Fibroblast of gingiva (primary cell): ENCODE results near the gene SPRR1B.
"Not testable (repeated sequence)": the region's sequence is repeated elsewhere in the genome, so short reads cannot be mapped to it uniquely, and the experiment has no call there.

Experiments
- DNase-seq: peaks from one replicate; pipeline ENCODE4 v3.0.0-alpha.2; 2011; ENCODE audit warnings: low read depth

The SPRR1B gene, protein sequence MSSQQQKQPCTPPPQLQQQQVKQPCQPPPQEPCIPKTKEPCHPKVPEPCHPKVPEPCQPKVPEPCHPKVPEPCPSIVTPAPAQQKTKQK

DNA sequence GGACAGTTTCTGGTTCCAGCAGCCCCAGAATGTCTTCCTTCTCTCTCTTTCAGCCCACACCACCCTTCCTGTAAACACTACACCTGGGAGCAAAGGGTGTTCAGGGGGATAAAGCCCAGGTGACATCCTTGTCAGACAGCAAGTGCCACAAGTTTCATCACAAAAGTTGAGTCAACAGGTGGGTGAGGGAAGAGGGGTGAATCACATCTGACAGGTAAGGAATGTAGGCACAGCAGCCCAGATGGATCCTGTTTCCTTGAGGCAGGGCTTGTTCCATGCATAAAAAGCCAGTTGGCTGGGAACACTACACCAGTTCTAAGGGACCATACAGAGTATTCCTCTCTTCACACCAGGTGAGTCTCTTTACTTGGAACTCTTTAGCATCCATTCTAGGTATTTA is at the start of gene SPRR1B:
TSS of gene SPRR1B (plus strand) at position 309 of the 400 bp plus-strand sequence. CDS start 1,143 bp downstream, outside the sequence.
- no peak for DNase-seq

DNA sequence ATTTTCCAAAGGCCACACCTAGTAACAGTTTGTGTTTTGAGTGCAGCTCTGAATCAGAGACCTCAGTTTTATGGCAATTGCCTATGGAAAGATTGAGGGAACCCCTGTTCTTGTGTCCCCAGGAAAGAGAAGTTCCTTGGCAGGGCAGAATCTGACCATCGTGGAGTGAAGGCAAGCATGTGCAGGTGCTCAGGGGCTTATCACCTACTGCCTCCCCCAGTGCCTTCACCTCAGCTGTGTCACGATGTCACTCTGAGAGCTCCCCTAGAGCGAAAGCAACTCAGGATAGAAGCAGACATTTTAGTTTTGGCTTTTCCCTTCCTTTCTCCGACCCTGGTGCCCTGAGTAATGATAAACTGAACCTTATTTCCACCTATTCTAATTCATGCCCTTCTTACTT is 48.9 kb upstream of the SPRR1B start:
- no peak for DNase-seq

DNA sequence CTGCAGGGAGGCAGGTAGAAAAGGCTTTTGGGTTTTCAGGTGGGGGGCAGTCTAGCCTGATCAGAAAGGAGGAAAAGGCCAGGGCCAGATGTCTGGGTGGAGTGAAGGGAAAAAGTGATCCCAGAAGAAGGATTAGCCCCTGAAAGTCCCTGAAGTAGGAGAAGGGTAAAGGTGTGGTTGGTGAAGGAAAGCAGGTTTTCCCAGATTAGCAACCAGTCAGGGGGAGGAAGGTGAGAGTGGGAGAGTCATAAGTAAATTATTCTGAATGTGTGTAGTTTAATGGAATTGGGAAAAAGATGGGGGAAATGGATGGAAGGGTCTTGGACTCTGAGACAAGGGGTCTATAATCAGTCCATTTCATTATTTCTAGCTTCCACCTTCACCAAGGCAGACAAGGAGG is 47.8 kb upstream of the SPRR1B start:
- DNase-seq, result no peak

DNA sequence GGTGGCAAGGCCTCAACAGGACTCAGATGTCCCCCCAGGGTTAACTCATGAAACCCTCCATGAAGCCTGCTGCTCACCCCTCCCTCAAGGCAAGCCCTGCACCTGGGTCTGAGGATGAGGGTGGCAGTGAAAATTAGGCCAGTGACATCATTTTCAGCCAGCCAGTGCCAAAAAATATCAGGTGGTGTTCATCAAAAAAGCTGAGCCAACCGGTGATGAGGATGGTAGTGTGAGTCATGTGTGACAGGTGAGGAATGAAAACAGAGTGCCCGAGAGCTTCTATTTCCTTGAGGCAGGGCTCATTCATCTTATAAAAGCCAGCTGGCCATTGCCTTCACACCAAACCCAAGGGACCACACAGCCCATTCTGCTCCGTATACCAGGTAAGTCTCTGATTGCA is 47.3 kb upstream of the SPRR1B start, which contains the start of gene SPRR1A:
TSS of gene SPRR1A (plus strand) at position 339 of the 400 bp plus-strand sequence. CDS start 1,150 bp downstream, outside the sequence.
- DNase-seq, result no peak

DNA sequence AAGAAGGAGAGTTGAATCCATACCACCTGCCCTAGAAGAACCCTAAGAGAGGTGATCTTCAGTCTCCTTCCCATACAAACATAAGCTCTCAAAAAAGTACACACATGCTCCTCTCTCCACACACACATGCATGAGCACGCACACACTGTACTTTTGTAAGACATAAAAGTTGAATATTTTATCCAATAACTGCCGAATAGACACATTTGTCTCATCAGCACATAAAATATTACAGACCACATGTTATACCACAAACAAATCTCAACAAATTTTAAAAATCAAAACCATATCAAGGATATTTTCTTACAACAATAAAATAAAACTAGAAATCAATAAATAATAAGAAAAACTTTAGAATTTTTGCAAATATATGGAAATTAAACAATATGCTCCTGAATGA is 44.4 kb upstream of the SPRR1B start:
- DNase-seq, result no peak

DNA sequence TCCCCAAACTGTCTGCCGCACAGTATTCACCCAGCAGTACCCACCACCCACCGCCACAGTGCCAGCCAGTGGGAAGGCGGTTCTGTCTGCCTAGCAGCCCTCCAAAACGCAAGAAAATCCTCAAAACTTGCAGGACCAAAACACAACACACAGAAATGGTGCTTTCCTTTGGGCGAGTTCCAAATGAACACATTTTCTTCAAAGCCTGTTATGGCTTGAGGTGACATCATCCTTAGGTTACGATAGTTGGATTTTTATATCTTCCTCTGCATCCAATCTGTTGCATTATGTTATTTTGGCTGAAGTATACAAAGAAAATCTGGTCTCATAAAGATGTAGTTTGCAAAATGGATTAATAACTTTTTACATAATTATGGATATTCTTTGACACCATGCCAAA is 37.8 kb upstream of the SPRR1B start:
- DNase-seq, result no peak

DNA sequence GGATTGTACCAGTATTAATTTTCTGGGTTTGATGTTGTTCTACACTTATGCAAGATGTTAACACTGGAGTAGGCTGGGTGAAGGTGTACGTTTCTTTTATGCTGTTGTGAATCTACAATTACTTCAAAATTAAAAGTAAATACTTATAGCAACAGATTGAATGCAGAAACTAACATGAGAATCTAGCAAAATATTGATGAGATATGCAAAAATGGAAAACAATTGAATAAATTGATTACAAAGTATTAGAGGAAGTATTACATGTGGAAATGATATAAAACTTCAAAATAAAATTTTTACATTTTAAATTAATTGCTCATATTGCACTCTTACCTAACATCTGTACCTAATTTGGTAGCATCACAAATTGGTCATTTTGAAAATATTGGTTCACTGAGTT is 35.2 kb upstream of the SPRR1B start:
- no peak for DNase-seq

DNA sequence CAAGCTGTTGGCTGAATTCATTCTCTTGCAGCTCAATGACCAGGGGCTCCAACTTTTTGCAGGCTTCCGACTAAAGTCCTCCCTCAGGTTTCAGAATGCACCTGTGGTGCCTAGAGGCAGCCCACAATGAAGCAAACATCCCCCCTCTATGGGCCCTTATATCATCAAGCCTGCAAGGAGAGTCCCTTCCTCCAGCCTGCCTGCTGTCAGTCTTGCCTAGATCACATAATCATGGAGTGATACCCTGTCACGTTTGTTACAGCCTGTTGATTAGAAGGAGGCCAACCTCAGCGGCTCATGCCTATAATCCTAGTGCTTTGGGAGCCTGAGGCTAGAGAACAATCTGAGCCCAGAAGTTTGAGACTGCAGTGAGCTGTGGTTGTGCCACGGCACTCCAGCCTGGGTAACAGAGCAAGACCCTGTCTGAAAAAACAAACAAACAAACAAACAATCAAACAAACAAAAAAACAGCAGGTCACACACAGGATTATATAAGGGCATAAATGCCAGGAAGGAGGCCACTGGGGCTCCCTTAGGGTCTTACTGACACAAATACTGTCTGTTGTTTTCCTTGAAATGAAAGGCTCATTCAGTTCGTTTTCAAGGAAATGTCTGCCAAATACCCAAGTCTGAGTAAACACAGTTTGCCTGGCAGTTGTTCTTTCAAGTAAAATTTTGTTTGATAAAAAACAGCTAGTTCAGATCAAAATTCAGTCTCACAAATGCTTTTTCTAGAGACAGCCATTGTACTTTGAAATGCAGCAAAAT is 34.2 kb upstream of the SPRR1B start:
- no peak for DNase-seq

DNA sequence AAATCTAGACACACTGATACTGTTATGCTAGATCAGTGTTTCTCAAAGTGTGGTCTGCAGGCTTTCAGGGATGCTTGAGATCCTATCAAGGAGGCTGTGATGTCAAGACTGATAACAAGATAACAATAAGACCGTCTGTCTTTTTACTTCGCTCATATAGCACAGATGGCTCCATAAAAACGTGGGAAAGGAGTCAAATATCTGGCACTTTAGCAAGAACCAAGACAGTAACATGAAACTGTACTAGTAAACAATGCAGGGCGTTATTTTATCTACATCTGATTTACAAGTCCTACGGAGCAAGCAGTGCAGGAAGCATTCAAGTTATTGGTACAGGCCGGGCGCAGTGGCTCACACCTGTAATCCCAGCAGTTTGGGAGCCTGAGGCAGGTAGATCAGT is 33.1 kb upstream of the SPRR1B start:
- DNase-seq, result no peak

DNA sequence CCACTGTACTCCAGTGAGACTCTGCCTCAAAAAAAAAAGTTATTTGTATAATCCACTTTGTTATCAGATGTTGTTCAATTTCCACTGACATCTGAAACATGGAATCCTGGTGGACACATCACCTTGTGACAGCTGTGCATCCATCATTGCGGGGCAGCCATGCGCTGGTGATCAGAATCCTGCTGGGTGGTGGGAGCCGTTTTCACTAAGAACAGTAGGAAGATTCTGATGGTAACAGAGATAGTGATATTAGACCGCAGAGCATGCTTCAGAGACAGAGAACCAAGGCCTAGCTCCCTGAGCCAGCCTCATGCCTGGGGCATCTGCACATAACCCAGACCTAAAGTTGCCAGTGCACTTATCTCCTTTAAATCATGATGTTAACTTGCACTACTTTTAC is 32.5 kb upstream of the SPRR1B start:
- DNase-seq, result no peak

DNA sequence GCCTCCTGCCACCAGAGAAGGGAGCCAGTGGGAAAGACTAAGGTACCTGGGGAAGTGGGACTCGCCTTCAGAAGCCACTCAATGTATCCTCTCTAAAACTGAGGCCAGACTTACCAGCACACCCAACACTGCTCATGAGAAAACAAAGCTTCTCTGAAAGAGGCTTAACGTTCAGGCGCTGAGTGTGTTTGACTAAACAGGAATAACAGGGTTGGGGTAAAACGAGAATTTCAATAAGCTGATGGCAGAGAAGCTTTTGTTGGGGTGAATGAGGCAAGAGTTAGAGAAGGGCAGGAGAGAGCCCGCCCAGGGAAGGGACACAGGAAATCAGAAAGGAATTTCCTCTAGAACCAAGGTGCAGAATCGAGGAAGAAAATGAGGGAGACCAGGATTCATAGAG is 31.2 kb upstream of the SPRR1B start:
- no peak for DNase-seq

DNA sequence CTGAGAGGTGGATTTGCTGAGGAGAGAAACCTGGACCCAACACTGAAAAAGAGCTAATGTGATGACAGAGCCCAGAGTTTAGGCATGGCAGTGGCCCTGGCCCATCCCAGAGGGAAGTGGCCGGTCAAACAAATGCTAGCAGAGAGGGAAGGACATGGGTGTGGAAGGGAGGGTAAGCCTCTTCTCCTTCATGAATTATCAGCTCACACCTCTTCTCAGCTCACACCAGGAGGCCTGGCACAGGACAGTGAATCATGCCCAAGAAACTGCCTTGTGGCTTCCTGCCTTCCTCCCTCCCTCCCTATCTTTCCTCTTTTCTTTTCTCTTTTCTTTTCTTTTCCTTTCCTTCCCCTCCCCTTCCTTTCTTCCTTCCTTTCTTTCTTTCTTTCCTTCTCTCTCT is 30.7 kb upstream of the SPRR1B start:
- DNase-seq, result no peak

DNA sequence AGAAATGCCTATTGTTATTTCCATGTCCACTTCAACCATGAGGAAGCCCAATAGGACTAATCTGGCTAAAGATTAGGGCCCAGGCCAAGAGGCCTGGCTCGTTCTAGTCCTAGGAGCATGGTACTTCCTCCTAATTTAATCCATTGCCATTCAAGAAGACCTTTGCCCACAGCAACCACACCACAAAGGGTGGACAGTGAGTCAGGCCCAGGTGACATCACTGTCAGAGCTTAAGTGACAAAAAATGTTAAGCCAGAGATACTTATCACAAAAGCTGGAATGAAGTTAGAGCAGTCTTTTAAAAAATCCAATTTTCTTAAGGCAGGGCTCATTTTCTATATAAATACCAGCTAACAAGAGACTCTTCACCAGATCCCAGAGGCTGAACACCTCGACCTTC is 29.6 kb upstream of the SPRR1B start, which contains the start of gene SPRR3:
TSS of gene SPRR3 (plus strand) at position 368 of the 400 bp plus-strand sequence. CDS start 1,272 bp downstream, outside the sequence.
- DNase-seq, result no peak

DNA sequence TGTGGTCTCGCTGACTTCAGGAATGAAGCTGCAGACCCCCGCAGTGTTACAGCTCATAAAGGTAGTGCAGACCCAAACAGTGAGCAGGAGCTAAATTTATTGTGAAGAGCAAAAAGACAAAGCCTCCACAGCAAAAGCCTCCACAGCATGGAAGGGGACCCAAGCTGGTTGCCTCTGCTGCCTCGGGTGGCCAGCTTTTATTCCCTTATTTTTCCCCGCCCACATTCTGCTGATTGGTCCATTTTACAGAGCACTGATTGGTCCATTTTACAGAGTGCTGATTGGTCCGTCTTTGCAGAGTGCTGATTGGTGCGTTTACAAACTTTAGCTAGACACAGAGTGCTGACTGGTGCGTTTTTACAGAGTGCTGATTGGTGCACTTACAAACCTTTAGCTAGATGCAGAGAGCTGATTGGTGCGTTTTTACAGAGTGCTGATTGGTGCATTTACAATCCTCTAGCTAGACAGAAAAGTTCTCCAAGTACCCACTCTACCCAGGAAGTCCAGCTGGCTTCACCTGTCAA is 19.7 kb upstream of the SPRR1B start:
- DNase-seq, result not testable (repeated sequence)

DNA sequence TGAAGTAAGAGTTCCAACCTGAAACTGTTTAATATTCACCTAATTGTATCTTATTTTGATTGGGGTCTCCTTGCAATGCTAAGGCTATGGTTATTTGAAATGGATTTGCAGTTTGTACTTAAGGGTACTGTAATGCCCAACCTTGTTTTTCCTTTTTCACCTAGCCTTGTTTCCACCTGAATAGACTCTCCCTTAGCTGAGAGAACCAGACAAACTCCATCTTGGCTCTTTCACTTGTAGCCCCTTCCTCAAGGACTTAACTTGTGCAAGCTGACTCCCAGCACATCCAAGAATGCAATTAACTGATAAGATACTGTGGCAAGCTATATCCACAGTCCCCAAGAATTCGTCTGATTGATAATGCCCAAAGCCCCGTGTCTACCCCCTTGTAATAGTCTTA is 9.2 kb upstream of the SPRR1B start:
- not testable (repeated sequence) for DNase-seq

DNA sequence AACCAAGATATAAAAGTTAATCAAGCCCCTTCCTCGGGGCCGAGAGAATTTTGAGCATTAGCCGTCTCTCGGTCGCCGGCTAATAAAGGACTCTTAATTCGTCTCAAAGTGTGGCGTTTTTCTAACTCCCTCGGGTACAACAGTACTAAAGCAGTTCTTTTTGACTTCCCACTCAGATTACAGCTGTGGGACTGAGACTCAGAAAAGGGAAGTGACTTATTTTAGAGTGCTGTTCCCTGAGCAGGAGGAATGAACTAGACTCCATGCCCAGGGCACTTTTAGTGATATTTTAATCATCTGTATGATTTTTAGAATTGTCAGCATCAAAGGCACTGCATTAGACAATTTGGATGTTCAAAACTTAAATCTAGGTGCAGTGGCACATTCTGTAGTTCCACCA is 8.7 kb upstream of the SPRR1B start:
- DNase-seq, result not testable (repeated sequence)

DNA sequence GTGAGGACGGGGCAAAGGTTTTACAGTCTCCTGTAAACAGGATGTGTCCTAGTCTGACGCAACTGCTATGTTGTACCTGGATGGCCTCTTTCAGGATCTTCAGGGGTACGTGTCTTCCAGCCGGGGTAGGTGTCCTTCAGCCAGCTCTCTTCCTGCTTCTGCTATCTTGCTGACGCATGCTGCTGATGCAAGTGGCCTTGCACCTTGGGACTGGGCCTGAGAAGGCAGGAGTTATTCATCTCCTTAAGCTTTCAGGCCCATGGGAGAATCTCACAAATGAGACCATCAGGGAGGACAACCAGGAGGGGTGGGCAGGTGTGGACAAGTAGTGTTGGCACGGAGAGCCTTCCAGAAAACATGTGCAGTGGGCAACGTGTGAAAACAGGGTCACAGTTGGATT is 7.9 kb upstream of the SPRR1B start:
- no peak for DNase-seq

DNA sequence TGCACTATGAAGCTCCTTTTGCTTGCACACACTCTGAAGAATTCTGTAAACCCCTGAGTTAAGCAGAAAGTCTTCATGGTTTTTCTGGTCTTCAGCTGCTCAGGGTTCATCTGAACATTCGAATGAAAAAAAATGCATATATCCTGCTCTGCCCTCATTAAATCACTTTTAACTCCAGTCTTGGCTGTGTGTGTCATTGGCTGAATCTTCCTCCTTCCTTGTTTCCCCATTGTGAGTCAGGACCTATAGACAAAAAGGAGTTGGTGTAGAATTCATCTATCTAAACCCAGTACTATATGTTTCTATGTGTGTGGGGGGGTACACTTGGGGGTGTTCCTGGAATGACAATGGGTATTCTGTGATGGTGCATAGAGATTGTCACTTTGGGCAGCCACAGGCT is 6.6 kb upstream of the SPRR1B start:
- no peak for DNase-seq

DNA sequence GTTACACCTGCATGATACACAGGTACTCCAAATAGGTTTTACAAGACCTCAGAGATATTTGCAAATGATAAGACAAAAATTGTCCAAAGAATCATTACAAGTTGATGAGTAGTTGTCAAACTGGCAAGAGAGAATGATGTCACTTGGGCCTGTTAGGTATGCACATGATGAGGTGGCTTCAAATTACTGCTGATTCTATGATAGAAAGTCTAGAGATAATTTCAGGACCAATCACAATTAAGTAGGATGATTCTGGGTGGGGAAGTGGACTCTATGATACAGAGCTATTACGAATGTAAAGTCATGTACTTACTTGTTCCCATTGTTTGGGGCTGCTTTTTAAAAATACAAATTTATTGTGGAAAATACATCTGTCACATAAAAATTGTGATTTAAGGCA is 5.2 kb upstream of the SPRR1B start:
- DNase-seq, result no peak

DNA sequence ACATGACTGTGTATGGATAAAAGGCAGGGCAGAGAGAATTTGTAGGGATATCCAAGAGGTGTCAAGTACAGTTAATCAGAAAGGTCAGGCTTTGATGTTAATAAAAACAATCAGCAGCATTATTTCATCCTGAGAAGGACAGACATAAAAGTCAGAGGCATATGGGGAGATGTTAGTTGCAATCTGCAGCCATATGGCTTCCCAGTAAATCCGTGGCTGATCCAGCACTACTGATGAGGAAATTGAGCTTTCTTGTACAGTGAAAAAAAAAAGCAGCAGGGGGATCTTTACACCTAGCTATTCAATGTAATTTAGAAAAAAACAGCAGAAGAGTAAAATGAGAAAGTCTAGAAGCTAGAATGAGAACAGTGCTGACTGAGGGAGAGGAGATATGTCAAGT is 2.2 kb upstream of the SPRR1B start:
- DNase-seq, result no peak

DNA sequence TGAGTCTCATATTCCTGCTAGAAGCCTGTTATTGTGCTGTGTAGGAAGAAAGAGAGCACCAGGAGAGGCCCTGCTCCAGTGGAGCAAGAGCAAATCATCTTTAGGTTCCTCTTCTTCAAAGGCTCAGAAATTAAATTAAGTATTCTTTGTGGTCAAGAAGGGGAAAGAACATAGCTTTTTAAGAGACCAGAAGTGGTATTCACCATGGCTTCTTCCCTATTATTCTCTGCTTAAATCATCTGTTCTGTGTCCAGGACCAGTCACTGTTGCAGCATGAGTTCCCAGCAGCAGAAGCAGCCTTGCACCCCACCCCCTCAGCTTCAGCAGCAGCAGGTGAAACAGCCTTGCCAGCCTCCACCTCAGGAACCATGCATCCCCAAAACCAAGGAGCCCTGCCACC is 1.1 kb downstream of the SPRR1B start:
- no peak for DNase-seq

DNA sequence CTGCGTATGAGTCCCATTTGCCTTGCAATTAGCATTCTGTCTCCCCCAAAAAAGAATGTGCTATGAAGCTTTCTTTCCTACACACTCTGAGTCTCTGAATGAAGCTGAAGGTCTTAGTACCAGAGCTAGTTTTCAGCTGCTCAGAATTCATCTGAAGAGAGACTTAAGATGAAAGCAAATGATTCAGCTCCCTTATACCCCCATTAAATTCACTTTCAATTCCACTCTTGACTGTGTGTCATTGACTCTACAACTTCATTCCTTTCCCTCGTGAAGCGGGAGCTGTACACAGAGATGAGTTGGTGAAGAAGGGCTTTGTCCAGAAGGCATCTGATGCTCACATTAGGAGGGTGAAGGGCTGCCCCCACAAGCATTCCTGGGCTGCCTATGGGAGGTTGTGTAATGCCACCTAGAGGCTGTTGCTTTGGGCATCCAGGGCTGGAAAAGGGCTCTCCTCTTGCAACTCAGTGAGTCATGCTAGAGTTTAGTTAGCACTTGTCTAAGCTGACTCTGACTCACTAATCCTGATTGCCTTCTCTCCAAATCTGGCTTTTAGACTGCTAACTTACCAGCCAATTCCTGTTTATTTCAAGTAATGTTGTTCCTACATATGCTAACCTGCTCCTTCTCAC is 1.8 kb downstream of the SPRR1B start:
- DNase-seq, result peak; percentile 9

DNA sequence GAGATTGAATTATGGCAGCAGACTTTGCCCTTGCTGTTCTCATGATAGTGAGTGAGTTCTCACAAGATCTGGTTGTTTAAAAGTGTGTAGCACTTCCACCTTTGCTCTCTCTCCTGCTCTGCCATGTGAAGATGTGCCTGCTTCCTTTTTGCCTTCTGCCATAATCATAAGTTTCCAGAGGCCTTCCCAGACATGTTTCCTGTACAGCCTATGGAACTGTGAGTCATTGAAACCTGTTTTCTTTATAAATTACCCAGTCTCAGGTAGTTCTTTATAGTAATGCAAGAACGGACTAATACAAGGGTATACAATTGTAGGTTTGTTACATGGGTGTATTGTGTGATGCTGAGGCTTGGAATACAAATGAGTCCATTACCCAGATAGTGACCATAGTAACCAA is 4.2 kb downstream of the SPRR1B start:
- DNase-seq, result no peak
